Left hindlimb (tissue), 1 donor: ENCODE data around the gene ZNF211.

Experiments used
- DNase-seq: peaks from one replicate; pipeline ENCODE4 v3.0.0-alpha.2; 2018

Gene ZNF211

DNA sequence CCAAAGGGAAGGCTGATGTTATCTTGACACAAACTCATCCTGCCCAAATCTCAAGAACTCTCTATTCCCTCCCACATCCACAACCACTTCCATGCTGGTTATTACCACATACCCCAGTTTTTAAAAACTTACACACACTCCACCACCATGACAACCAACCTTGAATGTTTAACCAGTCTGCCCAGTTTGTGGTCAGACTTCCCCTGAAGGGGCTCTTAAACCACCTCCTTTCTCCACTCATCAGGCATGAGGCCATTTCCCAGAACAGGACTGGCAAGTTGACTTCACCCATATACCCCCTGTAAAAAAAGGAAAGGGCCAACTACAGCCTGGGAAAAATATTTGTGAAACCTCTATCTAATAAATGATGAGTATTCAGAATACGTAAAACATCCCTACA is 23.4 kb downstream of the ZNF211 start:
- no peak for DNase-seq

DNA sequence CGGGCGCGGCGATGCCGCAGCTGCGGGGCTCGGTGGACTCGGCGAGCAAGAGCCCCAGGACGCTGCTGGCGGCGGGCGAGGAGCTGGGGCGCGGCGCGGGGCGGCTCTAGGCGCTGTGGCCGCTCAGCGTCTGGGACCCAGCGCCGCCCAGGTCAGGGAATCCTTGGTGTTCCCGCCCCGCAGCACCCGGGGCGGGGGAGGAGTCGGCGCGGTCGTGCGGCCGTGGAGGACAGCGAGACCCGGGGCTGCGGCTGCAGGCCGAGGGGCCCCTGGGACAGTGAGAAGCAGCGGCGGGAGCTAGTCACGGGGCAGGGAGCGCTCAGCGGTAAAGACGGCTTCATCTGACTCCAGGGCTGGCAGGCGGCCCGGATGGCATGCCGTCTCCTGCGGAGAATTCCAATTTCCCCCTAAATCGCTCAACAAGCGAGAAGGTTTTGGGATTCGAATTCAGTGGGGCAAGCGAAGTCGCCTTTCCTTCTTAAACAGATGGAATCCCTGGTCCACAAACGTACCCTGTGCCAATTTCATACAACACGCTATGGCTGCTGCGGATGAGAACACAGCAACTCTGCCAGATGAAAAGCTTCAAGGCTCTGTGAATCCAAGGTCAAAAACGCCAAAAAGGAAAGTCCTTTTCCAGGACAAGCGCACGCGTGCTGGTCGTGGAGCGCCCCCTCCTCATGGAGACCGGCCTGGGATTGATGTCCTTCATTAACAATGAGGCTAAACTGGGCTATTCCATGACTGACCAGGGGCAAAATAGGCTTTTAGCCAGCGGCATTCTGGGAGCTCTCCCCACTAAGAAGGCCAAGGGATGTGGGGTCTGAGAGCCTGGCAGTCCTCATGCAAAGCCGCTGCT is 31.5 kb downstream of the ZNF211 start:
- DNase-seq = peak; percentile 72

DNA sequence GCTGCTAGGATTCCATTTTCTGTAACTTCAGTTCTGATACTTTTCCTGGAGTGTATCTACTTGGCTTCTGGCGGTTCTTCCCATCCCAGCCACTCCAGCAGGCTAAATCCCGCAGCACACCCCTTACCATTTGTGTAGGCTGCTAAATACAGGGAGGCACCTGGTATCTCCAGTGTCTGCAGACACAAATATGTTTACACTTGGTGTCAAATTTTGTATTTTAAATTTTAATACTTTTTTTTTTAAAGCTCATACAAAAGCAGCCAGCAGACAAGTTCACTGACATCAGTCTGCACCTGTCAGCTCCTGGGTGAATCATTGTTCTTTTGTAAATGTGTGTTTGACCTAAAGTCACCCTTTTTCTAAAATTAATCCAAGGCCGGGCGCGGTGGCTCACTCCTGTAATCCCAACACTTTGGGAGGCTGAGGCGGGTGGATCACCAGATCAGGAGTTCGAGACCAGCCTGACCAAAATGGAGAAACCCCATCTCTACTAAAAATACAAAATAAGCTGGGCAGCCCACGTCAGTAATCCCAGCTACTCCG is 32.4 kb downstream of the ZNF211 start:
- DNase-seq = no peak

DNA sequence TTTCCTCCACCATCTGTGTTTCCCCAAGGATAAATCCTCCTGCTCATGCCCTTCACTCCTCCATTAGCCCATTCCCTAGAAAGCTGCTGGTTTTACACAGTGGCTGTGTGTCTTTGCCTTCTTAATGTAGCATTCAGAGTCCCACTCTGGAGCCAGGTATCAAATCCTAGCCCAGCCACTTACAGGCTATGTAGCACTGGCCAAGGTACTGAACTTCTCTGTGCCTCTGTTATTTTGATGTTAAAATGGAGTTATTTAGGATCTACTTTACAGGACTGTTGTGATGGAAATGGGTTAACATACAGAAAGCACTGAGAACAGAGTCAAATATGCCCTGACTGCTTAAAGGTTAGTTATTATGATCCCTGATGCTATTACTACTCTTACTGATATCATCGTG is 34.3 kb downstream of the ZNF211 start:
- DNase-seq = no peak

DNA sequence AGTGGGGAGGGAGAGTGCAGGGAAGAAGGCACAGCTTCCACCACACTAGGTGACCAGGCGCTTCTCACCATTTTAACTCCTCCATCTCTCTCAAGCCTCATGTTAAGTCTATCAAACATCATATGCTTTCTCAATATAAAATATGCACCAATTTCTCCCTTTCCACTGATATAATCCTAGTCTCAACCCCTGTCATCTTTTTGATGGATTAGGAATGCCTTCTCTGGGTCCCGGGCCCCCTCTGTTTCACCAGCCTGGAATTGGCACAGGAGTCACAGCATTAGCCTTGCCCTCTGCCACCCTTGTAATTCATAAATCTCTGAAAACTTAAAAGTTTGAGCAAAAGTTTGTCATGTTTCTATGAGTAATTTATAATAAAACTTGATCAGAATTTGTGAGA is 35.7 kb downstream of the ZNF211 start, which contains the start of gene ZSCAN4:
TSS of gene ZSCAN4 (plus strand) at position 301 of the 400 bp plus-strand sequence. CDS start 7,211 bp downstream, outside the sequence.
- DNase-seq = no peak

DNA sequence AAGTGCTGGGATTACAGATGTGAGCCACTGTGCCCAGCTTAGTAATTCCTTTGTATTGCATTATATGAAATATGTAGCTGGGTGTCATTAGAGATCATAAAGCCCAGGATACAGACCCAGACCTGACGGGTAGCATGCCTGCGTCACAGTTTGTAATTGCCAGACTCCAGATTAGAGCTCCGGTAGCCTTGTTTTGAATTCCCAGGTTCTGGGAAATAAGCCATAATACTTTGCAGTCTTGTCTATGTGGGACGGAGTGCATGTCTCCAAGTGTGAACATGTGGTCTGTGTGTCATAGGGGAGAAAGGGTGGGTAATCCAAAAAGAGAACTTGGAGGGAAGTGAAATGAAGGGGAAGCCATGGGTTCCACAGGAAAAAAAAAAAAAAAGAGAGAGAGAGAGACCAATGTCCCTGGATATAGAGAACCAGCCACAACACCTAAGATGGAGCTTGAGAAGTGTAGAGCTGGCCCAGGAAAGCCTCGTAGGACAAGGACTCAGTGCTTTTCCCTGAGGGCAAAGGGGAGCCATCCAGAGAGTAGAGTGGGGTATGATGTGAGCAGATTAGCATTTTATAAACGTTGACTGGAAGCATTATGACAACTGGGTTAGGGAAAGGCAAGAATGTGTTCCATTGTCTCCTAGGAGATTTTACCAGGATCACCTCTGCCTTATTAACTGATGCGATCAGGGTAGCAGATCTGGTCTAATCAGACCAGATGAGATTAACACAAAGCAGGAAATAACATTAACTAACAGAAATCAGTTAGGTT is 38.3 kb downstream of the ZNF211 start:
- DNase-seq = no peak

DNA sequence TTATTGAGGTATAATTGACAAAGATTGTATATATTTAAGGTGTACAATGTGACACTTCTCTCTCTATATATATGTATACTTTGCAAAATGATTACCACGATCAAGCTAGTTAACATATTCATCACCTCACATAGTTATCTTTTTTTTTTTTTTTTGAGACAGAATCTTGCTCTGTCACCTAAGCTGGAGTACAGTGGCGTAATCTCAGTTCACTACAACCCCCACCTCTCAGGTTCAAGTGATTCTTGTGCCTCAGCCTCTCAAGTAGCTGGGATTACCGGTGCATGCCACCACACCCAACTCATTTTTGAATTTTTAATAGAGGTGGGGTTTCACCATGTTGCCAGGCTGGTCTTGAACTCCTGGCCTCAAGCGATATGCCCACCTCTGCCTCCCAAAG is 39.5 kb downstream of the ZNF211 start:
- no peak for DNase-seq

DNA sequence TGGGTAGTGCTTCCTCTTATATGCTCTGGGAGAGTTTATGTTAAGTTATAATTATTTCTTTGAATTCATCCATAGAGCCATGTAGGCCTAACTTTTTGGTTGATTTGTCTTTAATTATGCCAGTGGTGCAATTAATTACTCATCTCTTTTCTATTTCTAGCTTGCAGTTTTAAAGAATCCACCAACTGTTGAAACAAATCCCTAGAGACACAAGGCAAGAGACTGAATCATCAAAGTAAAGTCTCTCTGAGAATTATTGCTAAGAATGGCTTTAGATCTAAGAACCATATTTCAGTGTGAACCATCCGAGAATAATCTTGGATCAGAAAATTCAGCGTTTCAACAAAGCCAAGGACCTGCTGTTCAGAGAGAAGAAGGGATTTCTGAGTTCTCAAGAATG is 42.9 kb downstream of the ZNF211 start:
- no peak for DNase-seq

DNA sequence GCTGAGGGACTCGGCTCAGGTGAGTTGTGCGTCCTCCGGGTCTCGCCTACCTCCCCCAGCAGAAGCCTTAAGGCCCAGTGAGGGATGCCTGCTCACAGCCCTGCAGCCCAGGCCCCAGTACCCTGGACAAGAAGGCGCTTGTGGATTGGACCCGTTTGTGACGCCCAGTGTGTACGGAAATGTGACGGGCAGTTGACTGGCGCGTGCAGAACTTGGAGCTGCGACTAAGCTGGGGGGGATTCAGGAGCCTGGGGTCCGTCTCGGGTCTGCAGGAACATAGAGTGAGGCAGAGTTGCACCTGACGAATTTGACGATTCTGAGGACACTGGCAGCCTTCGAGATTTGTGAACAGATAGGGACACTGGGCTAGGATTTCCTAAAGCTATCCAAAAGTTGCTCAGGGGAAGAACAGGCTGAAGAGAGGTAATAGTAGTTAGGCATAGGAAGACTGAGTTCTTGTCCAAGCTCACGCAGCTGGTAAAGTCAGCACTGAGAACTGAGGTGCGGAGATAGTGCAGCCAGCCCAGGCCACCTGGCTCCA is 49.3 kb downstream of the ZNF211 start:
- DNase-seq = no peak

DNA sequence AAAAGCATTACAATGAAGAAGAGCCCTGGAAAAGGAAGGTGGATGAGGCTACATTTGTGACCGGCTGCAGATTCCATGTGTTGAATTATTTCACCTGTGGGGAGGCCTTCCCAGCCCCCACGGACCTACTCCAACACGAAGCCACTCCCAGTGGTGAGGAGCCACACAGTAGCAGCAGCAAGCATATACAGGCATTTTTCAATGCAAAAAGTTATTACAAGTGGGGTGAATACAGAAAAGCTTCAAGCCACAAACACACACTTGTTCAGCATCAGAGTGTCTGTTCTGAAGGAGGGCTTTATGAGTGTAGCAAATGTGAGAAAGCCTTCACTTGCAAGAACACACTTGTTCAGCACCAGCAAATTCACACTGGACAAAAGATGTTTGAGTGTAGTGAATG is 53.8 kb downstream of the ZNF211 start:
- no peak for DNase-seq

DNA sequence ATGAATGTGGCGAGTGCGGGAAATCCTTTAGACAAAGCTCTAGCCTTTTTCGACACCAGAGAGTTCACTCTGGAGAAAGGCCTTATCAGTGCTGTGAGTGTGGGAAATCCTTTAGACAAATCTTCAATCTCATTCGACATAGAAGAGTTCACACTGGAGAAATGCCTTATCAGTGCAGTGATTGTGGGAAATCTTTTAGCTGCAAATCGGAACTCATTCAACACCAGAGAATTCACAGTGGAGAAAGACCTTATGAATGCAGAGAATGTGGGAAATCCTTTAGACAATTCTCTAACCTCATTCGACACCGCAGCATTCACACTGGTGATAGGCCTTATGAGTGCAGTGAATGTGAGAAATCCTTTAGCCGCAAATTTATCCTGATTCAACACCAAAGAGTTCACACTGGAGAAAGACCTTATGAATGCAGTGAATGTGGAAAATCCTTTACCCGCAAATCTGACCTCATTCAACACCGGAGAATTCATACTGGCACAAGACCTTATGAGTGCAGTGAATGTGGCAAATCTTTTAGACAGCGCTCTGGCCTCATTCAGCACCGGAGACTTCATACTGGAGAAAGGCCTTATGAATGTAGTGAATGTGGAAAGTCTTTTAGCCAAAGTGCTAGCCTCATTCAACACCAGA is 54.5 kb downstream of the ZNF211 start:
- no peak for DNase-seq

DNA sequence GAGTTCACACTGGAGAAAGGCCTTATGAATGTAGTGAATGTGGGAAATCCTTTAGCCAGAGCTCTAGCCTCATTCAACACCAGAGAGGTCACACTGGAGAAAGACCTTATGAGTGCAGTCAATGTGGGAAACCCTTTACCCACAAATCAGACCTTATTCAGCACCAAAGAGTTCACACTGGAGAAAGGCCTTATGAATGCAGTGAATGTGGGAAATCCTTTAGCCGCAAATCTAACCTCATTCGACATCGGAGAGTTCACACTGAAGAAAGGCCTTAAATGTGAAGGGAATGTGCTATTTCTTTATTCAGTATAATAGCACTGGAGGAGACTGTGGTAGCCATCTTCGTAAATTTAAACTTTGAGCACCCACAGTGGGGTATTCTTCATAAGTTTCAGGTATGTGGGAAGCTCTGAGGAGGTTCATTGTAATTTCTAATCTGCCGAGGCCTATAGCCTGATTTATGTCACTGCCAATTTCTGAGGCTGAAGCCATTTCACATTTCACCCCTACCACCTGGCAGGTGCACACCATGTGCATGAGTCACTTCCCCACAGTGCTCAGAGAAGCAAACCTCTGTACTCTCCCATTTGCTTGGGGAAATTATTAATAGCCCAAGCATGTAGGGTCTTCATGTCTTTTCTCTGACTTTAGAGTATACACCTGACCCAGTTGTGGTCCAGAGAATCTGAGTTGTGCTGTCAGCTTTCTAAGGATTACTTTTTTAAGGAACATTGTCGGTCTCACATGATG is 55.2 kb downstream of the ZNF211 start:
- no peak for DNase-seq

DNA sequence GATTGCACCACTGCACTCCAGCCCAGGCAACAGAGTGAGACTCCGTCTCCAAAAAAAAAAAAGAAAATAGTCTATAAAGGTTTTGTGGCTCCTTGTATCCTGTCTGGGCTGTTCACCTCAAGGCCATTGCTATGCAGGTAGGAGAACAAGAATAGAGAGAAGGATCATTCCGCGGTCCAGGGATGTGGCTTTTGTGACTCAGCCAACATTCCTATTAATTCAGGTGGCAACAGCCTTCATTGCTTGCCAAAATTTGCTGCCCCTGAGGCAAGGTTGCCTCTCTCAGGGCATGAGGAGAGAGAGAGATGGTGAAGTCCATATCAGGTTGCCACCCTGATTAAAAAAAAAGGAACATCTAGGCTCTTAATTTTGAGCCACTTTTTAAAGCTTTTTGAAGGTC is 56.8 kb downstream of the ZNF211 start:
- no peak for DNase-seq
